ENCODE results near the gene OSCAR.
"Not testable (repeated sequence)": the region's sequence is repeated elsewhere in the genome, so short reads cannot be mapped to it uniquely, and the experiment has no call there.

DNA sequence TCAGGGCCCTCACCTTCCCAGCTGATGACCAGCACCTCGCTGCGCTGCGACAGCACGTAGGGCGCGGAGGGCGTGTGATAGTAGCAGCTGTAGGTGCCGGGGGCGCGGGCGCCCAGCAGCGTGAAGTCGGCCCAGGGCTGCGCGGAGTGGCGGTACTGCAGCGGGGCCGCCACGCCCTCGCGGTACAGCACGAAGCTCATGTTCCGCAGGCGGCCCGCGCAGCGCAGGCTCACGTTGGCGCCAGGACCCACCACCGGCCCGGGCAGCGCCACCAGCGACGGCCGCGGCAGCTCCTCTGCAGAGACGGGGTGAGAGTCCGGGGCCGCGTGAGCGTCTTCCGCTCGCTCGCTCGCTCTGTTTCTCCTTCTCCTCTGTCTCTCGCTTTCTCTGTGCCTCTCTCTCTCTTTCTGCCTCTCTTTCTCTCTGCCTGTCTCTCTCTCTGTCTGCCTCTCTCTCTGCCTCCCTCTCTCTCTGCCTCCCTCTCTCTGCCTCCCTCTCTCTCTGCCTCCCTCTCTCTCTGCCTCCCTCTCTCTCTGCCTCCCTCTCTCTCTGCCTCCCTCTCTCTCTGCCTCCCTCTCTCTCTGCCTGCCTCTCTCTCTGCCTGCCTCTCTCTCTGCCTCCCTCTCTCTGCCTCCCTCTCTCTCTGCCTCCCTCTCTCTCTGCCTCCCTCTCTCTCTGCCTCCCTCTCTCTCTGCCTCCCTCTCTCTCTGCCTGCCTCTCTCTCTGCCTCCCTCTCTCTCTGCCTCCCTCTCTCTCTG is 4.6 kb downstream of the OSCAR start:
- TF ChIP-seq, protein P1, sequence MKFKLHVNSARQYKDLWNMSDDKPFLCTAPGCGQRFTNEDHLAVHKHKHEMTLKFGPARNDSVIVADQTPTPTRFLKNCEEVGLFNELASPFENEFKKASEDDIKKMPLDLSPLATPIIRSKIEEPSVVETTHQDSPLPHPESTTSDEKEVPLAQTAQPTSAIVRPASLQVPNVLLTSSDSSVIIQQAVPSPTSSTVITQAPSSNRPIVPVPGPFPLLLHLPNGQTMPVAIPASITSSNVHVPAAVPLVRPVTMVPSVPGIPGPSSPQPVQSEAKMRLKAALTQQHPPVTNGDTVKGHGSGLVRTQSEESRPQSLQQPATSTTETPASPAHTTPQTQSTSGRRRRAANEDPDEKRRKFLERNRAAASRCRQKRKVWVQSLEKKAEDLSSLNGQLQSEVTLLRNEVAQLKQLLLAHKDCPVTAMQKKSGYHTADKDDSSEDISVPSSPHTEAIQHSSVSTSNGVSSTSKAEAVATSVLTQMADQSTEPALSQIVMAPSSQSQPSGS (IDR thresholded peaks at IDR 0.05; ENCODE audit: low read length): not testable (repeated sequence)
- TF ChIP-seq, protein P2, sequence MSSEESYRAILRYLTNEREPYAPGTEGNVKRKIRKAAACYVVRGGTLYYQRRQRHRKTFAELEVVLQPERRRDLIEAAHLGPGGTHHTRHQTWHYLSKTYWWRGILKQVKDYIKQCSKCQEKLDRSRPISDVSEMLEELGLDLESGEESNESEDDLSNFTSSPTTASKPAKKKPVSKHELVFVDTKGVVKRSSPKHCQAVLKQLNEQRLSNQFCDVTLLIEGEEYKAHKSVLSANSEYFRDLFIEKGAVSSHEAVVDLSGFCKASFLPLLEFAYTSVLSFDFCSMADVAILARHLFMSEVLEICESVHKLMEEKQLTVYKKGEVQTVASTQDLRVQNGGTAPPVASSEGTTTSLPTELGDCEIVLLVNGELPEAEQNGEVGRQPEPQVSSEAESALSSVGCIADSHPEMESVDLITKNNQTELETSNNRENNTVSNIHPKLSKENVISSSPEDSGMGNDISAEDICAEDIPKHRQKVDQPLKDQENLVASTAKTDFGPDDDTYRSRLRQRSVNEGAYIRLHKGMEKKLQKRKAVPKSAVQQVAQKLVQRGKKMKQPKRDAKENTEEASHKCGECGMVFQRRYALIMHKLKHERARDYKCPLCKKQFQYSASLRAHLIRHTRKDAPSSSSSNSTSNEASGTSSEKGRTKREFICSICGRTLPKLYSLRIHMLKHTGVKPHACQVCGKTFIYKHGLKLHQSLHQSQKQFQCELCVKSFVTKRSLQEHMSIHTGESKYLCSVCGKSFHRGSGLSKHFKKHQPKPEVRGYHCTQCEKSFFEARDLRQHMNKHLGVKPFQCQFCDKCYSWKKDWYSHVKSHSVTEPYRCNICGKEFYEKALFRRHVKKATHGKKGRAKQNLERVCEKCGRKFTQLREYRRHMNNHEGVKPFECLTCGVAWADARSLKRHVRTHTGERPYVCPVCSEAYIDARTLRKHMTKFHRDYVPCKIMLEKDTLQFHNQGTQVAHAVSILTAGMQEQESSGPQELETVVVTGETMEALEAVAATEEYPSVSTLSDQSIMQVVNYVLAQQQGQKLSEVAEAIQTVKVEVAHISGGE (CRISPR knock-in tag; IDR thresholded peaks at IDR 0.05): not testable (repeated sequence)
- not testable (repeated sequence) for TF ChIP-seq HDAC2 (IDR thresholded peaks at IDR 0.05); POLR2A (IDR thresholded peaks at IDR 0.05; ENCODE audit: low read depth, low read length); CREB1 (IDR thresholded peaks at IDR 0.05; ENCODE audit: low read depth); CBFB (IDR thresholded peaks at IDR 0.05; ENCODE audit: low read depth); SP1 (IDR thresholded peaks at IDR 0.05; ENCODE audit: low read depth, low read length); ZBTB40 (IDR thresholded peaks at IDR 0.05; ENCODE audit: borderline replicate concordance); BACH1 (IDR thresholded peaks at IDR 0.05; ENCODE audit: borderline replicate concordance); TCF12 (IDR thresholded peaks at IDR 0.05; ENCODE audit: low read depth, low read length)
- TF ChIP-seq, protein P3, sequence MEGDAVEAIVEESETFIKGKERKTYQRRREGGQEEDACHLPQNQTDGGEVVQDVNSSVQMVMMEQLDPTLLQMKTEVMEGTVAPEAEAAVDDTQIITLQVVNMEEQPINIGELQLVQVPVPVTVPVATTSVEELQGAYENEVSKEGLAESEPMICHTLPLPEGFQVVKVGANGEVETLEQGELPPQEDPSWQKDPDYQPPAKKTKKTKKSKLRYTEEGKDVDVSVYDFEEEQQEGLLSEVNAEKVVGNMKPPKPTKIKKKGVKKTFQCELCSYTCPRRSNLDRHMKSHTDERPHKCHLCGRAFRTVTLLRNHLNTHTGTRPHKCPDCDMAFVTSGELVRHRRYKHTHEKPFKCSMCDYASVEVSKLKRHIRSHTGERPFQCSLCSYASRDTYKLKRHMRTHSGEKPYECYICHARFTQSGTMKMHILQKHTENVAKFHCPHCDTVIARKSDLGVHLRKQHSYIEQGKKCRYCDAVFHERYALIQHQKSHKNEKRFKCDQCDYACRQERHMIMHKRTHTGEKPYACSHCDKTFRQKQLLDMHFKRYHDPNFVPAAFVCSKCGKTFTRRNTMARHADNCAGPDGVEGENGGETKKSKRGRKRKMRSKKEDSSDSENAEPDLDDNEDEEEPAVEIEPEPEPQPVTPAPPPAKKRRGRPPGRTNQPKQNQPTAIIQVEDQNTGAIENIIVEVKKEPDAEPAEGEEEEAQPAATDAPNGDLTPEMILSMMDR (IDR thresholded peaks at IDR 0.05 in 2 of 3, conservative IDR thresholded peaks at IDR 0.05 in 1 of 3; ENCODE audit: control insufficient read depth in 2 of 3, extremely low read depth in 1 of 3, insufficient read depth in 1 of 3, low read depth in 3 of 3, low read length in 3 of 3): not testable (repeated sequence)
